ENCODE measurements around the gene OXNAD1. TPM values are rescaled to one million over a fixed set of nuclear protein-coding genes. Genes with fewer than 3 reads are reported as not detected.
A peak's percentile ranks its signal among the peaks of the same experiment; 100 is the strongest.

The OXNAD1 gene
- total and polyA plus RNA-seq, 2 of the 13 experiments (the other 11 are each of a cell fraction or from before 2014, with no cell fraction given): 9.9 to 18.8 TPM

- TF ChIP-seq ATF4 (CRISPR knock-in tag; IDR thresholded peaks at IDR 0.05): peak in 1 of 2 experiments; percentile 53; a peak in 1 of 4 replicates
- TF ChIP-seq MAFK (conservative IDR thresholded peaks at IDR 0.05 in 1 of 2, IDR thresholded peaks at IDR 0.05 in 1 of 2; ENCODE audit: low read length in 2 of 2): peak; percentile 68 to 73
- TF ChIP-seq TP53 (CRISPR knock-in tag; conservative IDR thresholded peaks at IDR 0.05): no peak
- TF ChIP-seq, protein P1, sequence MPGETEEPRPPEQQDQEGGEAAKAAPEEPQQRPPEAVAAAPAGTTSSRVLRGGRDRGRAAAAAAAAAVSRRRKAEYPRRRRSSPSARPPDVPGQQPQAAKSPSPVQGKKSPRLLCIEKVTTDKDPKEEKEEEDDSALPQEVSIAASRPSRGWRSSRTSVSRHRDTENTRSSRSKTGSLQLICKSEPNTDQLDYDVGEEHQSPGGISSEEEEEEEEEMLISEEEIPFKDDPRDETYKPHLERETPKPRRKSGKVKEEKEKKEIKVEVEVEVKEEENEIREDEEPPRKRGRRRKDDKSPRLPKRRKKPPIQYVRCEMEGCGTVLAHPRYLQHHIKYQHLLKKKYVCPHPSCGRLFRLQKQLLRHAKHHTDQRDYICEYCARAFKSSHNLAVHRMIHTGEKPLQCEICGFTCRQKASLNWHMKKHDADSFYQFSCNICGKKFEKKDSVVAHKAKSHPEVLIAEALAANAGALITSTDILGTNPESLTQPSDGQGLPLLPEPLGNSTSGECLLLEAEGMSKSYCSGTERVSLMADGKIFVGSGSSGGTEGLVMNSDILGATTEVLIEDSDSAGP (CRISPR knock-in tag; IDR thresholded peaks at IDR 0.05; ENCODE audit: borderline replicate concordance): no peak
- TF ChIP-seq MYC (CRISPR knock-in tag; IDR thresholded peaks at IDR 0.05; ENCODE audit: borderline replicate concordance): no peak
- TF ChIP-seq HCFC1 (IDR thresholded peaks at IDR 0.05; ENCODE audit: low read depth, low read length): no peak
- no peak for TF ChIP-seq PBX2 (CRISPR knock-in tag; IDR thresholded peaks at IDR 0.05)
- peak; percentile 70; the same call in 1 of the 2 replicates for TF ChIP-seq ZNF503 (CRISPR knock-in tag; IDR thresholded peaks at IDR 0.05)
- TF ChIP-seq ZNF737 (CRISPR knock-in tag; IDR thresholded peaks at IDR 0.05; ENCODE audit: borderline replicate concordance): no peak
- TF ChIP-seq SIX4 (CRISPR knock-in tag; IDR thresholded peaks at IDR 0.05): 0 out of 2 replicates have a peak, but pooled peaks have one; percentile 17
- TF ChIP-seq WIZ (CRISPR knock-in tag; IDR thresholded peaks at IDR 0.05): no peak
- no peak for TF ChIP-seq SP4 (CRISPR knock-in tag; IDR thresholded peaks at IDR 0.05)
- no peak; the same call in 1 of the 2 replicates for TF ChIP-seq ZNF878 (CRISPR knock-in tag; IDR thresholded peaks at IDR 0.05)
- no peak for TF ChIP-seq MYNN (CRISPR knock-in tag; IDR thresholded peaks at IDR 0.05; ENCODE audit: low read depth)
- peak; percentile 67; the same call in 1 of the 2 replicates for TF ChIP-seq REPIN1 (CRISPR knock-in tag; IDR thresholded peaks at IDR 0.05; ENCODE audit: borderline replicate concordance, low read depth)
- TF ChIP-seq, protein P2, sequence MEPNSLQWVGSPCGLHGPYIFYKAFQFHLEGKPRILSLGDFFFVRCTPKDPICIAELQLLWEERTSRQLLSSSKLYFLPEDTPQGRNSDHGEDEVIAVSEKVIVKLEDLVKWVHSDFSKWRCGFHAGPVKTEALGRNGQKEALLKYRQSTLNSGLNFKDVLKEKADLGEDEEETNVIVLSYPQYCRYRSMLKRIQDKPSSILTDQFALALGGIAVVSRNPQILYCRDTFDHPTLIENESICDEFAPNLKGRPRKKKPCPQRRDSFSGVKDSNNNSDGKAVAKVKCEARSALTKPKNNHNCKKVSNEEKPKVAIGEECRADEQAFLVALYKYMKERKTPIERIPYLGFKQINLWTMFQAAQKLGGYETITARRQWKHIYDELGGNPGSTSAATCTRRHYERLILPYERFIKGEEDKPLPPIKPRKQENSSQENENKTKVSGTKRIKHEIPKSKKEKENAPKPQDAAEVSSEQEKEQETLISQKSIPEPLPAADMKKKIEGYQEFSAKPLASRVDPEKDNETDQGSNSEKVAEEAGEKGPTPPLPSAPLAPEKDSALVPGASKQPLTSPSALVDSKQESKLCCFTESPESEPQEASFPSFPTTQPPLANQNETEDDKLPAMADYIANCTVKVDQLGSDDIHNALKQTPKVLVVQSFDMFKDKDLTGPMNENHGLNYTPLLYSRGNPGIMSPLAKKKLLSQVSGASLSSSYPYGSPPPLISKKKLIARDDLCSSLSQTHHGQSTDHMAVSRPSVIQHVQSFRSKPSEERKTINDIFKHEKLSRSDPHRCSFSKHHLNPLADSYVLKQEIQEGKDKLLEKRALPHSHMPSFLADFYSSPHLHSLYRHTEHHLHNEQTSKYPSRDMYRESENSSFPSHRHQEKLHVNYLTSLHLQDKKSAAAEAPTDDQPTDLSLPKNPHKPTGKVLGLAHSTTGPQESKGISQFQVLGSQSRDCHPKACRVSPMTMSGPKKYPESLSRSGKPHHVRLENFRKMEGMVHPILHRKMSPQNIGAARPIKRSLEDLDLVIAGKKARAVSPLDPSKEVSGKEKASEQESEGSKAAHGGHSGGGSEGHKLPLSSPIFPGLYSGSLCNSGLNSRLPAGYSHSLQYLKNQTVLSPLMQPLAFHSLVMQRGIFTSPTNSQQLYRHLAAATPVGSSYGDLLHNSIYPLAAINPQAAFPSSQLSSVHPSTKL (CRISPR knock-in tag; IDR thresholded peaks at IDR 0.05): peak; percentile 89
- TF ChIP-seq, protein P3, sequence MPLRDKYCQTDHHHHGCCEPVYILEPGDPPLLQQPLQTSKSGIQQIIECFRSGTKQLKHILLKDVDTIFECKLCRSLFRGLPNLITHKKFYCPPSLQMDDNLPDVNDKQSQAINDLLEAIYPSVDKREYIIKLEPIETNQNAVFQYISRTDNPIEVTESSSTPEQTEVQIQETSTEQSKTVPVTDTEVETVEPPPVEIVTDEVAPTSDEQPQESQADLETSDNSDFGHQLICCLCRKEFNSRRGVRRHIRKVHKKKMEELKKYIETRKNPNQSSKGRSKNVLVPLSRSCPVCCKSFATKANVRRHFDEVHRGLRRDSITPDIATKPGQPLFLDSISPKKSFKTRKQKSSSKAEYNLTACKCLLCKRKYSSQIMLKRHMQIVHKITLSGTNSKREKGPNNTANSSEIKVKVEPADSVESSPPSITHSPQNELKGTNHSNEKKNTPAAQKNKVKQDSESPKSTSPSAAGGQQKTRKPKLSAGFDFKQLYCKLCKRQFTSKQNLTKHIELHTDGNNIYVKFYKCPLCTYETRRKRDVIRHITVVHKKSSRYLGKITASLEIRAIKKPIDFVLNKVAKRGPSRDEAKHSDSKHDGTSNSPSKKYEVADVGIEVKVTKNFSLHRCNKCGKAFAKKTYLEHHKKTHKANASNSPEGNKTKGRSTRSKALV (CRISPR knock-in tag; IDR thresholded peaks at IDR 0.05): no peak
- no peak for TF ChIP-seq TSC22D2 (CRISPR knock-in tag; IDR thresholded peaks at IDR 0.05; ENCODE audit: borderline replicate concordance)
Observed at GRCh38 chr3:16332904-16333426, 68.0 kb downstream of the OXNAD1 start (continued).

All from HepG2 (cell line).